RCC 7860 (cell line): ENCODE results near the gene PLEKHG5.
A peak's percentile ranks its signal among the peaks of the same experiment; 100 is the strongest.
"Not testable (repeated sequence)": the region's sequence is repeated elsewhere in the genome, so short reads cannot be mapped to it uniquely, and the experiment has no call there.

Experiments
- DNase-seq: peaks from one replicate; pipeline ENCODE4 v3.0.0-alpha.2; 2015; ENCODE audit warnings: low spot score
- FAIRE-seq: peaks from 2 replicates; lab custom pipeline; 2012; peaks lifted over from hg19 to GRCh38; lab: Jason Lieb, UNC

Gene PLEKHG5

DNA sequence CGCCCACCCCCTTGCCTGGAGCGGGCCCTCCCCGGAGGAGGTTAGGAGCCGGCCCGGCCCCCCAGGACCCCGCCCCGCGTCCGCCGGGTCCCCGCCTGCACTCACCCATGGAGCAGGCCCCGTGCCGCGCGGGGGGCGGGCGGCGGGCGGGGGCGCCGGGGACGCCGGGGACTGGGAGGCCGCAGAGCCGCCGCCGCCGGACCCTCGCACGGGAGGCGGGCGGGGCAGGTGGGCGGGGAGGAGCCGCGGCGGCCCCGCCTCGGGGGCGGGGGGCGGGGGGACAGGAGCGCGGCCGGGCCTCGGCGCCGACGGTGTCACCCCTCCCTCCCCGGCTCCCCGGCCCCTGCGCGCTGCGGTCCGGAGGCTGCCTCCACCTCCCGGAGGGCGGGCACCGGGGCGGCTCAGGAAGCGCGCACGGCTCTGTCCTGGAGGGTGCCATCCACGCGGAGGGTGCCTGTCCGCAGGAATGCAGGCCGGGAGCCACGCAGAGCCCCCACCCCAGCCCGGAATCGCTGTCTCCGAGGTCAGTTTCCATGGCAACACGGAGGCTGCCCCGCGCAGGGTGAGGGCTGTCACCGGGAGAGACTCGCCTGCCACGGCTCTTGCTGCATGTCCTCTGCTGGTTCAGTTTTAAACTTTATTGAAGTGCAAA, 5.9 kb upstream of the PLEKHG5 start:
- peak; percentile 34 for DNase-seq

GRCh38 chr1:6496890-6497214, 5.4 kb upstream of the PLEKHG5 start:
- FAIRE-seq (no peak), DNase-seq (no peak)

More for the DNA sequence above, 5.9 kb upstream of the PLEKHG5 start:
- FAIRE-seq = no peak

- no peak for FAIRE-seq
These were observed 4.9 kb upstream of the PLEKHG5 start for GRCh38 chr1:6496365-6496721.

DNA sequence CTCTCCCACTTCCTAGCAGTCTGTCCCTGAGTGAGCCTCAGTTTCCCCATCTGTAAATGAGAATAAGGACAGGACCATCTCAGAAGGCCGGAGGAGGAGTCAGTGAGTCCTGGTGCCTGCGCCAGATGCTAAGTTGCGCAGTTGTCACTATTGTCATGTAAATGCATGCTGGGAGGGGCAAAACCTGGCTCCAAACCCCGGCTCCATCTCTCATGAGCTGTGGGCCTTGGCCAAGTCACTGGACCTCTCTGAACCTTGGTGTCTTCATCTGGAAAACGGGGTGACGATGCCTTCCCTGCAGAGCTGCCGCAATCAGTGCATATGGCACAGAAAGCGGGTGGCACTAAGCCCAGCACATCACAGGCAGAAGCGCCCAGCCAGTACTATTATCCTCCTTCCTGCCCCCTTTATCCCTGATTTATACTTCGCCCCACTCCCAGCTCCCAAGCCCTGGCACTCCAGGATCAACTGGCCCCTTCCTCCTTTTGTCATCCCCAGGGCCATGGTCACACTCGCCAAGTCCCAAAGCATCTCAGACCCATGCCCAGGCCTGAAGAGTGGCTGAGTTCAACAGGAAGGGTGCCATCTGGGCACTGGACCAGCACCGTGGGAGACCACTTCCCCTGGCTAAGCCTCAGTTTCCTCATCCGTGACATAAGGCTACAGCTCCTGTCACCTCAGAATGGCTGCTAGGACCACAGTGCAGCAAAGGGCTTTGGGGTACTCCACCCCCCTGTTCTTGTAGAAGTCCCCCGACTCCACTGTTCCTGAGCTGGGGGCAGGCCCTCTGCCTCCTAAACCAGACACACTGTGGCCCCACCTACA, 4.3 kb upstream of the PLEKHG5 start:
- FAIRE-seq = no peak
- DNase-seq = no peak

More at GRCh38 chr1:6496365-6496721, 4.9 kb upstream of the PLEKHG5 start:
- DNase-seq = no peak

GRCh38 chr1:6495041-6495441, 3.6 kb upstream of the PLEKHG5 start:
- FAIRE-seq (no peak), DNase-seq (no peak)

DNA sequence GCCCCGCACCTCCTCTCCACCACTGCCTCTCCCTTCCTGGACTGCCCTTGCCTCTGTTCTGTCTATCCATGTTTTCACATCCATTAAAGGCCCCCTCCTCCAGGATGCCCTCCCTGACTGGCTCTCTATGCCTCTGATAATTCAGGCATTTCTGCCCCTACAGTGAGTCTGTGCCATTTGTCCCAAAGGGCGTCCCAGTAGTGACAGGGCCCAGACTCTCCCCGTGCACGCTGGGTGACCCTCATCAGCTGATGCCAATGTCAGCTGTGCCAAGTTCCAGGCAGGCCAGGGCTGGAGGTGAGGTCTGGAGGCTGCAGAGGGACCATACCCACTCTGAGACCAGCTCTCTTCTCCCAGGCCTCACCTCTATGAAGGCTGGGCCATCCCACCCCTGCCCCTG, 3.2 kb upstream of the PLEKHG5 start:
- FAIRE-seq (no peak), DNase-seq (no peak)

GRCh38 chr1:6493834-6494223, 2.4 kb upstream of the PLEKHG5 start:
- DNase-seq, FAIRE-seq: not testable (repeated sequence)

GRCh38 chr1:6491966-6492365, 499 bp upstream of the PLEKHG5 start:
- FAIRE-seq (no peak), DNase-seq (no peak)

- FAIRE-seq (no peak), DNase-seq (peak; percentile 15)
These were observed 402 bp downstream of the PLEKHG5 start for GRCh38 chr1:6491081-6491449.

DNA sequence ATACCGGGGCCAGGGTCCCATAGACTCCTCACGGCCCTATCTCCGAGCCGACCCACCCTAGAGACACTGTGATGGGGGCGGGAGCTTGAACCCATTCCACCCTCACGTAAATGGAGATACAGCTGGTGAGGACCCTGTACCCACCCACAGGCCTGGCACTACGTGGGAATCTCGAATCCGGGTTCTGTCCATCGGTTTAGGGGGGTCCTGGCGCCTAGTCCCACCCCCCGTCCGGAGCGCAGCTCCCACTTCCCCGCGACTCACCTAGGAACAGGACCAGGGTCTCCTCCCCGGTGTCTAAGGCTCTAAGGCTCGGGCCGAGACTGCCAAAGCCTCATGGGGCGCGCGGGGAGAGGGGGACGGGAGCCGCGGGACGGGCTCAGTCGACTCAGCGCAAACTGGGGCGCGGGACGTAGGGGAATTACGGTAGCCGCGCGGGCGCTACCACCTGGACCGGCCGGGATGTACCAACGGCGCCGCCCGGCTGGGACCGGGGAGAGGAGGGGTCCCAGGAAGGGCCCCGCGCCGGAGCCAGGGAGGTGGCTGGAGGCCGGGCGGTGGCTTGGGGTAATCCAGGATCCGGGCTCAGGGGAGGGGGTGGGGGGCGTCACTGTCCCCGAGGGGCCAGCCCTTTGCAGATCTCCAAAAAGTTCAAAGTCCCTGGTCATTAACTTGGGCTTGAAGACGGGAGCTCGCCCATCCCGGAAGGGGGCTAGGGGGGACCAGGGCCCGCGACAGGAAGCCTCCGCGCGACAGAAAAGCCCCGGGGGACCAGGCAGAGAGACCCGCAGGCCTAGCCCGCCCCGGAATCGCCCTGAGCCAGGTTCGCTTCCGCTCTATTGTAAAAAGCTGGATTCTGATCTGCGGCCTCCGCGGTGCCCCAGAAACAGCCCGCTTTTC, 1.0 kb downstream of the PLEKHG5 start:
- FAIRE-seq (no peak), DNase-seq (peak; percentile 54)

DNA sequence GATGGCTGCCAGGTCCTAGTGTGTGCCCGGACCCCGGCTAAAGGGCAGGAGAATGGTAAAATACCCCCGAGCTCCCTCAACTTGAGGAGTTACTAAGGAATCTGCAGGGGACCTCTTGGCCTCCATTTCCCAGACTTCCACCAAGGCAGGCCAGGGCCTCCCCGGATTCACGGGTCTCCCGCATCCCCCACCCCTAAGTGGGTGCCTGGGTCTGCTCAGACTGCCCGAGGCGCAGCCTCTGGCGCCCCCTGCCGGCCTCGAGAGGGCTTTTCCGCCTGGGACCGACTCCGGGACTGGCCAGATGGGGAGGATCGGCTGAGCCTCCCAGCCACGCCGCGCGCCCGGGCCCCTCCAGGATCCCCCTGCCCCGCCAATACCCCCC, 1.7 kb downstream of the PLEKHG5 start:
- no peak for FAIRE-seq
- peak; percentile 59 for DNase-seq

GRCh38 chr1:6489383-6489765, 2.1 kb downstream of the PLEKHG5 start:
- DNase-seq (no peak), FAIRE-seq (no peak)

DNA sequence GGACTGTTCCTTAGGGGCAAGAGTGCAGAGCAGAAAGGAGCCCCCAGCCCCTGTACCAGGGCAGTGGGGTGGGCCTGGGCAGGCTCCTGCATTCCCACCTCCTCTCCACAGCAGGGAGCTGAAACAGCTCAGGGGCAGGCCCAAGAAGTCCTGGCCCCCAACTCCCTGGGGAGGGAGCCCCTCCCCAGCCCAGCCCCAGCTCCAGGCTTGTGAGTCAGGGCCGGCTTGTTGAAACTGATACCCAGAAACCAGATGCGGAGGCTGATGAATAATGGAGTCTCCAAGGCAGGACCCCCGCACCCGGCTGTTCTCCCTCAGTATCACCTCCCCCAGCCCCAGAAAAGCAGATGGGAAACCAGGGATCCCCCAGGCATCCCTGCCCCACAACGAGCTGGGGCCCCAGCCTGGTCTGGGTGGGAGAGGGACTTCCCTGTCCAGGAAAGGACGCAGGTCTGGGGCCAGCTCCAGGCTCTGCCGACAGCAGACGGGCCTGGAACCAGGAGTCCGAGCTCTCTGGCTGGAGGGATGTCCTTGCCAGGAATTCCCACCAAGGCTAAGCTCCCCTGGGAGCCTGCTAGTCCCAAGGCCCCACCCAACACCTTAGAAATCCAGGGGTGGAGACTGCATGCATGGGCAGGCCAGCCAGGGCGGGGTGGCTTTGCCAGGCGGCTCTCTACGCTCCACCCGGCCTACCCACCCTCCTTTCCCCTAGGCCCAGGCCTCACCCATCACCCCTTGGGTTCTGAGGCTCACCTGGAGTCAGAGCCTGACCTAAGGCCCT, 2.7 kb downstream of the PLEKHG5 start:
- DNase-seq = peak; percentile 4
- FAIRE-seq = no peak

DNA sequence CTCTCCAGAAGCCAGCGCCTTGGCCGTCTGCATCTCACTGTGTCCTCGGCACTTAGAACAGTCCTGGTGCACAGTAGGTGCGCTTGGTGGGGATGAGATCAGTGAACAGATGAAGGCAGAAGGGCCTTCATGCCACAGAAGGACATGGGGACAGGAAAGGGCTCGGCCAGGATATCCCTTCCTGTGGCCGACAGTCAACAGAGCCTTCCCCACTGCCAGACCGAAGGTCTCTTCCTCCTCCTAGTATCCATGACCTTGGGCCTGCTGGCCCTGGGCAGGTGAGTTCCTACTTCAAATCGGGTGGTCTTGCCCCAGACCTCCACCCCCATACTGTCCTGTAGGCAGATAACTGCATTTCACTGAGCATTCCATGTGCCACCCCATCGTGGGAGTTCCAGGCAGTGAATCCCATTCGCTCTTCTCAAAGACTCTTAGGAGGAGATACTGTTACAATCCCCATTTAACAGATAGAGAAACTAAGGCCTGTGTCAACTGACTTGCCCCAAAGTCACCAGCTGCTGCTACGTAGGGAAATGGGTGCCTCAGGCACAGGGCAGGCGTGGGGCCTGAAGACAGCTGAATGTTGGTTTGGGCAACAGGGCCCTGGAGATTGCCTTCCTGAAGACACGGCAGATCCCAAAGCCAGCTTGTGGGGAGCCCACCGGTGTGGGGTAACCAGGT, 3.5 kb downstream of the PLEKHG5 start:
- FAIRE-seq = no peak
- no peak for DNase-seq

- DNase-seq = peak; percentile 64
- FAIRE-seq = no peak
These were observed 4.9 kb downstream of the PLEKHG5 start for GRCh38 chr1:6486433-6487011.

DNA sequence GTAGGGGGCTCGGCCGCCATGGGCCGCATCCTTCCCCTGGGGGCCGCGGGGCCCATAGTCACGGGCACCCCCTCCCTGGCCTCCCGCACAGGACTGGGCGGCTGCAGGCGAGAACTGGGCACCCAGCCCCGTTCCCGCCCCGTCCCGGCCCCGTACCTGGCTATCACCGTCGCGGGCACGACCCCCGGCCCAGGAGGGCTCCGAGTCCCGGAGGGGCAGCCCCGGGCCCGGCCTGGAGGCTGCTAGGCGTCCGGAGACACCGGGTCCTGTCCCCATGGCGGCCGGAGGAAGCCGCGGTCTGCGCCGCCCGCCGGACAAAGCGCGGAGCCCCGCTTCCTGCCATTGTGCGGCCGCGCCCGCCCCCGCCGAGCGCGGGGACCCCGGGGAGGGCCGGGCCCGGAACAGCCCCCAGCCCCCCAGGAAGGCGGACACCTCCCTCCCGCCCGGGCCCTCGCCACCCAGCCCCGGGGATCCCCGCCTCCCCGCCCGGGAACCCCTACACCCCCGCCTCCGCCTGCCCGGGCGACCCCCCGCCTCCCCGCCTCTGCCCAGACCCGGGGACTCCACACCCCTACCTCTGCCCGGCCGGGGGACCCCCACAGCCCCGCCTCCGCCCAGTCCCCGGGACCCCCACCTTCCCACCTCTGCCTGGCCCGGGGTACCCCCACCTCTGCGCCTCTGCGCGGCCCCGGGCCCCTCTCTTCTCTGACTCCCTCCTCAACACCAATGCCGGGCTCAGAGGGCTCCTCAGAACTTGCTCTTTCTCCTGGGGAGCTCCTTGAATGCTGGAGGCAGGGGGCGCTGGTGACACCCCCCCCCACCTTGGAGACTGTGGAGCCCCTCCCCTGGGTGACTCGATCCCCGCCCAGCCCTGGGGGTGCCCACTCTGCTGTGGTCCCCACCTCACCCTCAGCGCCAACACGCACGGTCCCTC, 6.0 kb downstream of the PLEKHG5 start:
- FAIRE-seq = no peak

DNA sequence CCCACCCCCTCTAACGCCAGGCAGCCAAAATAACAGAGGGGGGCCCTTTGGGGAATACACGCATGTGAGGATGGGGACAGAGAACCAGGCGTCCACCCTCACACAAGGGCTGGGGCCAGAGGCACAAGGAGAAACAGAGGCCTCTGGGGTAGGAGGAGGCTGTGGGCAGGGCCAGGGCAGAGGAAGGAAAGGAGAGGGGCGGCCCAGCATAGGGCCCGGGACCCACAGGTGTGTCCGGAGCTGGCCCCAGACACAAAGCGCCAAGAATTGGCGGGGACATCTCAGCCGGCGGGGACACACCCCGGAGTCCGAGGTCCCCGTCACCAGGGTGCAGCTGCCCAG, 6.7 kb downstream of the PLEKHG5 start:
- DNase-seq = no peak

More for the DNA sequence above, 6.0 kb downstream of the PLEKHG5 start:
- no peak for DNase-seq

DNA sequence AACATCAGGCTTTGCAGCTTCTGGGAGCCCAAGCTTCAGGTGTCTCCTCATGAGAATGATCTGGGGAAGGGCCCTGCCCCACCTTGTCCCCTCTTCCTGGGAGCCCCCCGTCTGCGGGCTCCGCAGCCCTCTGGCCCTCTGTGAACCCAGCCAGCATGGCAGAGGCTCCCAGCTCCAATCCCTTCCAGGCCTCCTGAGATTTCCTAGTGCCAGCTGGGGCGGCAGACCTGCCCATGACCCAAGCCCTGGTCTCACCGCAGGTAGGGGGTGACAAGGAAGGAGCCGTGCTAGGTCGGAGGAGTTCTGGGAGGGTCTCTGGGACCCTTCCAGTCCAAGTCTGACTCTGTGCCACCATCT, 7.7 kb downstream of the PLEKHG5 start:
- DNase-seq (no peak), FAIRE-seq (no peak)

More for the DNA sequence above, 6.7 kb downstream of the PLEKHG5 start:
- FAIRE-seq = no peak
